G401.6 (cell line): ENCODE results near the gene MORN5.

Source experiments
- FAIRE-seq: peaks from 2 replicates; lab custom pipeline; 2012; peaks lifted over from hg19 to GRCh38; lab: Jason Lieb, UNC

Gene MORN5

DNA sequence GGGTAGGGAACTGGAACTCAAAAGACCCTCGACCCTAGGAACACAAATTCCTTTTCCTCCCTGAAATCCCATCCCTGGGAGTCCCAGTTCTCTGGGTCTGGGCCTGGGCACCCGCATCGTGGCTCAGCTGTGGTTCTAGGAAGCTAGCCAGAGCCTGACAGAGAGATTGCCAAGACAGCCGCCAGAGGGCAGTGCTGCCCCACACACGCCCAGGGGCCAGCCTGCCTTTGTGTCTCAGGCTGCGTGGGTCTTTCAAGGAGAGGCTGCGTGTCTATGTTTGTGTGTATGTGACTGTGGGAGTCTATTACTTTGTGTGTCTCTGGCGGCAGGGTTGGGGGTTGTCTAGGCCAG lies 34.6 kb upstream of the MORN5 start:
- FAIRE-seq: peak; percentile 61

DNA sequence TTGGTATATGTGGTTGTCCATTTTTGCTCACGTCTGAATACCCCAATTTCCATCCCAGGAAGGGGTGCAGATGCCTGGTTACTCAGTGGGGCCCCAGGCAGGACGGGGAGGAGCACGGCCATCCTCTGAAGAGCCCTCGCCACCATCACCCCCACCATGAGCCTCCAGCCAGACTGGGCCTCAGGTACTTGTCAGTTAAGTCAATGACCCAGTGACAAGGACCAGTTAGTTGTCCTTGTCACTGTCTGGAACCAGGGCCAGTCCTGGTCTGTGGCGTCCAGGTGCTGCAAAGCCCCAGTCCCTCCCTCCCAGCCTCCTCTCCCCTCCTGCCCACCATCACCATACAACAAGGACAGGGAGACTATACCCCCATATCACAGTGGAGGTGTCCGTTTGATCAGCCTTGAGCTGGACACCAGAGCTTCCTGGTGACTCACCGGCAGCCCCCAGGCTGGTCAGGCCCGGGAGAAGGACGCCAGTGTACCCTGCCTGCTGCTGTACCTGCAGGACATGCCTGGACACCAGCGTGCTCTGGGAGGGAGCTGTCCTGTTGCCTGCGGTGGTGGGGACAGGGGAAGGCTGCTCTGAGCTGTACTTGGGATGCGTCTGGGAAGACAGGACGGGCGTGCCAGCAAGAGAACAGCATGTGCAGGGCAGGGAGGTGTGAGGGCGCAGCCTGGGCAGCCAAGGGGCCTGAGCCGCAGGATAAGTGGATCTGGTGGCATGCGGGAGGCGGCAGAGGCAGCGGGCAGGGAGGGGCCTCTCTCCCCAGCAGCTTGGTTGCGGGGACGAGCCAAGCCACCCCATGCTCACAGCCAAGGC lies 34.0 kb upstream of the MORN5 start:
- FAIRE-seq: no peak

DNA sequence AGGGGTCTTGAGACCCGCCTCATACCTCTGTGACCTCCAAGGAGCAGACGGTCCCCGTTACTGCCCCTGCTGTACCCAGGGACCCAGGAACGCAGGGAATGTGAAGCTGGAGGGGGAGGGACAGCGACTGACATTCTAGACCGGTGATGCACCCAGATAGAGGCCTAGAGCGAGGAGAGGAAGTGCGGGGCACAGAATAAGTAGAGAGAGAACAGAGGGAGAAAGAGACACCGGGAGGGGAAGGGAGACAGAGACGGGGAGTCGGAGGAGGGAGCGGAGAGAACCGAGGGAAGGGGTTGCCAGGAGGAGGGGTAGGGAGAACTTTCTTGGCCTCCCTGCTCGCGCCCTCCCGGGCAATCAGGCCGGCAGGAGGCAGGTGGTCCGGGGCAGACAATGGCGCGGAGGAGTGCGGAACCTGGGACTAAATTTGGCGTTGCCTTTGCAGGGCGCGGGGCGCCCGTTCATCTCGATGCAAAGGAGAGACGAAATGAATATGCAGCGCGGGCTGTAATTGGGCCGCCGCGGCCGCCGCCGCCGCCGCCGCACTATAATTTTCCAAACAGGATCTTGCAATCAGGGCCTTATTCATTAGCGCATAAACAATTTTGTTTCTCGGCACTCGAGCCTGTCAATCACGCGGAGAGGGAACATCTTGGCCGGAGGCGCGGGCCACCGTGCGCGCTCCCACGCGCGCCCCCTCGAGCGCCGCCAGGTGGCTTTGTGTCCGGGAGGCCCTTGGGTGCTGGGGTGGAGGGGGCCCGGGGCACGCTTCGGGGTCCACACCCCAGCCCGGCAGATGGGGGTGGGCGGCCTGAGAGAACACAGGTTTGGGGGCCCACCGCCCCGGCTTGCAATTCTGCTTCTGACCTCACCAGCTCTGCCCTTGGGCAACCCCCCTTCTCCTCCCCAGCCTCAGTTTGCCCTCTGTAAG lies 33.1 kb upstream of the MORN5 start:
- FAIRE-seq: no peak

DNA sequence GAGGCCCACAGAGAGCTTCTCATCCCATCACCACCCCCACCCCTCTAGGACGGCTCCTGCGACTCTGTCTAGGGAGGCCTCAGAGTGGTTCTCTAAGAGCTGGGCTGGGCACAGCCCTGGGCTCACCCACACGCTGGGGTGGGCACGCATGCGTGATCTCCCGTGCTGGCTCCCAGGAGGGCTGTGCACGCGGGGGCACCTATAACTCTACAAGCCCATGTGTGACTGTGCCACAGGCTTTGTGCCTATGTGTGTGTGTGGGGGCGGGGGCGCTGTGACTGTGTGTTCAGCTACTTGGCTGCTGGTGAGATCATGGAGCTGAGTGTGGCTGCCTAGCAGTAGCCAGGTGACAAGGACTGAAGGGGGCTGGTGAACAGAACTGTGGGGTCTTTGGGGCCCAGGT lies 32.3 kb upstream of the MORN5 start:
- no peak for FAIRE-seq

DNA sequence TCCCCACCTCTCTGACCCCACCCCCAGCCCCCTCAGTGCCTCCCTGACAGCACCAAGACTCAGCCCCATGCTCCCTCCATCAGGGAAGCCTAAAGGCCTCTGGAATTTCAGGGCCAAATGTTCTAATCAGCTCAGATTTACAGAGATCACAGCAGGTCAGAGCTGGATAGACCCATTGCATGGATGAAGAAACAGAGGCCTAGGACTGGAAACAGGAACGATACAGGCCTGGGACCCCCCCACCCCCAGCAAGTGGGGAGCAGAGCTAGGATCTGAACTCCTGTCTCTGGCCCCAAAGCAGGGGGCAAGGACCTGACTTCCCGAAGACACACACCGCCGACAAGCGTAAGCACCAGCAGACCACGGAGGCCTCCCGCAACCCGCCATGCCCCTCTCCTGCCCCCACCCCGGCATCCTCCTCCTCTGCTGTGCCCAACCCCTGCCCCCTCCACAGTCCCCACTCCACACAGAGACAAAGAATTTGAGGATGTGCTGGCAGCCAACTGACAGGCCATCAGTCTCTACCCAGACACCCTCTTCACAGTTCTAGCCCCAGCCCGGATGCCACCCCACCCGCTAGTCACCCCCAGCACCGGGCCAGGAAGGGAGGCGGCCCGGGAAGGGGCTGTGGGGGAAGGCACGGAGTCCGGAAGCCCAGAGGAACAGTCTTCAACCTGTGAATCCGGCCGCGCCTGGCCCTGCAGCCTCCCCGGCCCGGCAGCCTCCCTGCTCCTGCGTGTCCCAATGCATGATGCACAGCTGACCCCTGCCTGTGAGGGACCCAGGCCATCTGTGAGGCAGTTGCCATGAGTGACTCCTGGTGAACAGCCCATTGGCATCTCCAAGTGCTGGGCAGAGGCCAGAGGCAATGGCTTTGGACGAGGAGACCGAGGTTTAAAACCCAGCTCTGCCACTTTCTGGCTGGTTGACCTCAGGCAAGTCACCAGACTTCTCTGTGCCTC lies 31.4 kb upstream of the MORN5 start:
- no peak for FAIRE-seq

DNA sequence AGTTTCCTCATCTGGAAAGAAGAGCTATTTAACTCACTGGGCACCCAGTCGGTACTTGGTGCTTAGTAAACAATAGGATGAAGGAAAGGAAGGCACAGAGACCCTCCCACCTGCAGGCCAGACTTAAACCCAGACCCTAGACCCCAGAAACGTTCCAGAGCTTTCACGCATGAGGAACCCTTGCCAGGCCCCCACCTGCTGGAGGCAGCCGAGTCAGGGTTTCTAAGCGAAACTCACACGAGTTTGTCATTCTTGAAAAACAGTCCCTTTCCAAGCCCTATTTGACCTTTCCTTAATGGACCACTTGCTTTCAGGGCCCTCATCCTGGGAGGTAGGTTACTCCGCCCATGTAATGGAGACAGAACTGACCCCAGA lies 30.8 kb upstream of the MORN5 start:
- no peak for FAIRE-seq

DNA sequence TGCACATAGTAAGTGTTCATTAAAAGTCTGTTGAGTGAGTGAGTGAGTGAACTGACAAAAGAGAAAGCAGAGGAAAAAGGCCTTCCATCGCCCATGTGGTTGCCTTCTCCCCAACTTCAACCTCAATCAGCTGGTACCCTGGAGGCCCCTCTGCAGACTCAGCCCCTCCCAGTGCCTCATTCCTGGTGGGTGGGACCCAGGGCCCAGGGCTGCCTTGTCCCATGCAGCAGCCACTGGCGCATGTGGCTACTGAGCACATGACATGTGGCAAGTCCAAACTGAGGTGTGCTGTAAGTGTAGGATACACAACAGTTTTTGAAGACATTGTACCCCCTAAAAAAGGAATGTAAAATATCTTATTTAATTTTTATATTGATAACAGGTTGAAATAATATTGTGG lies 29.7 kb upstream of the MORN5 start:
- no peak for FAIRE-seq

DNA sequence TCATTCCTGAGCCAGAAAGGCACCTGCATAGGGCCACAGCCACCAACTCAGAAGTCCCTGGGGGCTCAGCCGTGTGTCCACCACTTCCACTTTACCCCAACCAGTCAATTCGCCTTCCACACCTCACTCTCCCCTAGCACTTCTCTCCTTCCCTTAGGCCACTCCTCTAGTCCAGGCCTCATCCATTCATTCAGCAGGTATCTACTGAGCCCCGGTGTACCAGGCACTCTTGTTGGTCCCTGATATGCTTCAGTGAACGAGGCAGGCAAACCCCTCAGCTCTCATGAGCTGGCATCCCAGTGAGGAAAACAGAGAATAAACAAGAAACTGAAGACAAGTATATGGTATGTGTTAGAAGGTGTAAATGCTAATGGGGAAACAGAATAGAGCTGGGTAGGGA lies 28.9 kb upstream of the MORN5 start:
- no peak for FAIRE-seq

DNA sequence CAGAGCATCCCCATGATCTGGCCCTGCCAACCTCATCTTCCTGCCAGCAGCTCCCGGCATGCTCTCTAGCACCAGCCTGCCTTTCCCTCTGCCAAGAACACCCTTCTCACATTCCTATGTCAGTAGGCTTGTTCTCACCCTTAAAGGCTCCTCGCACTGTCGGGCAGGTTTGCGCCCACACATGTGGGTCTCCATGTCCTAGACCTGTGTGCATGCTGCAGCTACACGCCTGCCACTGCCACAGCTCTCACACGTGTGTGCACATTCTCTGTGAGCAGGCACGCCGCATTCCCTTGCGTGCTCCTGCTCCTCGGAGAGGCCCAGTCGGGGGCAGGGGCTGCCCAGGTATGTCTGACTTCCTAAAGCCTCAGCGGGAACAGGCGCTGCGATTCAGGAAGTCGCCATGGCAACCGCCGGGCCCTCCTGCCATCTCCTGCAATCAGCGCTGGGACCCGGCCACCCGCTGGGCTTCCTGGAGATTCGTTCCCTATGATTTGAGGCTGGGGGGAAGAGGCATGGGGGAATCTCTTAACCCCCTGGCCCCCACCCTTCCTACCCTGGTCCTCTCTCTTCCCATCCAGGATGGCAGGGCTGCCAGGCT lies 28.2 kb upstream of the MORN5 start:
- no peak for FAIRE-seq

DNA sequence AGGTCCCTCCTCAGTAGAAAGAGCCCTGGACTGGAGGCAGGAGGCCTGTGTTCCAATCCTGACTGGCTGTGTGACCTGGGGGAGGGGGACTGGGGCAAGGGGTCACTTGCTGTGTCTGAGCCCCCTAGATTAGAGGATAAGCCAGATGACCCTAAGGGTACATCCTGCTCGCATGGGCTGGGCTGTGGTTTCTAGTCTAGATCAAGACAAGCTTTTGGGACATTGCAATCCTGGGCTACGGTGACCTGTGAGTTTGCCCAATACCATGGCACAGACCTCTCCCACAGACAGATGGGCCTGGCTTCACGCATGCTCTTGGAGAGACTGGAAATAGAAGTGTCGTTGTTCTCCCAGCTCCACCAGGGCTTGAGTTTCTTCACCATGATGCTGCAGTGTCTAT lies 27.2 kb upstream of the MORN5 start:
- no peak for FAIRE-seq

DNA sequence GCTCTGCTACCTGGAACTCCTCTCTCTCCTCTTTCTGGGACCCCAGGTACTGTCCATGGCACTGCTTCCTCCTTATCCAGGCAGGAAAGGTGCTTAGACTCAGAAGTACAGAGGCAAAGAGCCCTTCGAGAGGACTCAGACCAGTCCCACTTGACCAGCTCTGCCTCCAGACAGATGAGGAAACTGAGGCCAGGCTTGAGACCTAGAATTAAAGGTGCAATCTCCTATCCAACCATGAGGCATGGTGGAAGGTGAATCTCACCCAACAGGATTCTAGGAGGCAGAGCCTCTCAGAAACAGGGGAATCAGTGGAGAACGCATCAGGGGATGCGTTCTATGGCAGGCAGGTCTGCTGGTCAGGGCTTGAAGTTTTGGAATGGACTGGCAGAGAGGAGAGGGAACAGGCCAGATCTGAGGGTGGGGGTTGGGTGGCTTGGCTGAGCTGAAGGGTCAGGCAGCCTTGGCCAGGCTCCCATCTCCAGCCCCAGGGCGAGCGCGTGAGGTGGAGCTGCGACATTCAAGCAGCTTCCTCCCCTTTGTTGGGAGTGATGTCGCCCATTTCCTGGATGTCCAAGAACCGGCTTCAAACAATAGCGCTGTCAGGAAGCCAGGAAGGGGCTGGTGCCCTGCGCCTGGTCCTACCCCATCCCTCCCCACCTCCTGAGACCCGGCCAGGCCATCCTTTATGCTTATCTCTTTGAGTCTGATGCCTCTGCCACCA lies 26.3 kb upstream of the MORN5 start:
- no peak for FAIRE-seq

DNA sequence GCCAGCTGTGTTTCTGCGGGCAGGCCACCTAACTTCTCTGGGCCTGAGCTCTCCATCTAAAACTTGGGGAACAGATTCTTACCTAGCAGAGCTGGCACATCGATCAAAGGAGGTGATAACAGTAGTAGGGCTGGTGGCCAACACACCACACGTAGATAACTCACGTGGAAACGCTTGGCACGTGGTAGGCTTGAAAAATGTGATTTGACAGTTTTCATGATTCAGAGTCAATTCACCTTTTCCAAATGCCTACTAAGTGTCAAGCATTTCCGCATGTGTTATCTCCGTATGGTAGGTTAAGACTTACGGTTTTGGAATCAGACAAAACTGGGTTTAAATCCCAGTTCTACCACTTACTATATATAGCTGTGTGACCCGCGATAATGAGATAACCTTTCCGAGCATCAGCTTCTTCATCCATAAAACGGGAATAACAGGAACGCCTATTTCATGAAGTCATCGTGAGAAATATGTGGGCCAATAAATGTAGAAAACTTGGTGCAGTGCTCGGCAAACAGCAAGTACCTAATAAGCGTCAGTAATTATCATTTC lies 25.6 kb upstream of the MORN5 start:
- no peak for FAIRE-seq

DNA sequence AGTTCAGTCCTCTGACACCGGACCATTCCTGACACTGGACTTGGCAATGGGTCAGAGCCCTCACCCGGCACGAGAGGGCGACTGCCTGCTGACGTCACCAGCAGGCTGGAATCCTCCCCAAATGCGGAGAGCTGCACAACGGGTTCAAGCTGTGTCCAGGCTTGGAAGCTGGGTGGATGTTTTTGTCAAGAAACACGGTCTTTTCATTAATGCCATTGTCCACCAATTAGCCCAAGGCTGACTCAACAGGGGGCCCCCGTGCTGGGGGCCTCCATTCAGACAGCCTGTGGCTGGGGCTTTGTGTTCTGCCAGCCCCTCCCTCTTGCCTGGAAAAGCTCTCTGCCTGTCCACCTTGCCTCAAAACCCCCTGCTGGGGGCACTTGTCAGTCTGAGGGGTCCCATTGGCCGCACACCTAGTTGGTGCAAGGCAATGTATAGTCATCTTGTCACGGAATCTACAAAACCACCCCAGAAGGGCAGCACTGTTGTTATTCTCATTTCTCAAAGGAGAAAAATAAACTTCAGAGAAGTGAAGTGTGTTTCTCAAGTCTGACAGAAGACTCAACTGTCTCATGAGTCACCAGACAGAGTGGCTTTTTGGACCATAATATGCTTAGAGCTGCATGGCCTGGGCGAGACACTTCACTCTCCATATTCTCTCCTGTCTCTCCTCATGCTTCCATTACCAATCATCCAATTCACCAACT lies 24.7 kb upstream of the MORN5 start:
- no peak for FAIRE-seq

DNA sequence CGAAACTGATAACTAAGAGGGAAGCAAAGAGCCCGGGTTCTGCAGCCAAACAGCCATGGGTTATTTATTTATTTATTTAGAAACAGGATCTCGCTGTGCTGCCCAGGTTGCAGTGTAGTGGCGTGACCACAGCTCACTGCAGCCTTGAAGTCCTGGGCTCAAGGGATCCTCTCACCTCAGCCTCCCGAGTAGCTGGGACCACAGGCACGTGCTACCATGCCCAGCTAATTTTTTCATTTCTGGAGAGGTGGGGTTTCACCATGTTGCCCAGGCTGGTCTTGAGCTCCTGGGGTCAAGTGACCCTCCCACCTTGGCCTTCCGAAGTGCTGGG lies 24.2 kb upstream of the MORN5 start:
- no peak for FAIRE-seq

DNA sequence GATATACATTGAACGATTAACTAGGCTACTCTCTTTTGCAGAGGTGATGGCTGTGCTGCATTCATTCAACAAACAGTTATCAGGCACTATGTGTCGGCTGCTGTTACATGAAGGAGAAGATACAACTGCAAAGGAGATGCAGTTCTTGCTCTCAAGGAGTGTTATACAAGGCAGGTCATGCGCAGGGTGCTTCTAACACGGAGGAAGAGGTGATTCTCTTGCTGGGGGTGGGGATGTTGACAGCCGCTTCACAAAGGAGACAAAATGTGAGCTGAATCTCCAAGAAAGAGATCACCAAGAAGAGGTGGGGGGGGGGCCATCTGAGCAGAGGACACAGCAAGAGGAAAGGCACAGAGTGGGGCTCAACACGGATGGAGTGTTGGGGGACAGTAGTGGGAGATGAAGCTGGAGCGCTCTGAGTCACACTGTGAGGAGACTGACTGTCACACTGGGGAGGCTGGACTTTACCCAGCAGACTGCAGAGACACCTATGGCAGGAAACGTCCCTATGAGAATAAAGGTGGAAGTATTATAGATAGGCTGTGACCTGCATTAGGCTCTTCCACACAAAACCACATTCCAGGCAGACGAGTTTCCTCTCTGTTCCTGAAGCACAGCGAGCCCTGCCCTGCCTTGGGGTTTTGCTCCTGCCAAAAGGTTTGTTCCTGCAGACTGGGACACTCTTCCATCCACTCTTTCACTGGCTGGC lies 21.0 kb upstream of the MORN5 start:
- FAIRE-seq: no peak

DNA sequence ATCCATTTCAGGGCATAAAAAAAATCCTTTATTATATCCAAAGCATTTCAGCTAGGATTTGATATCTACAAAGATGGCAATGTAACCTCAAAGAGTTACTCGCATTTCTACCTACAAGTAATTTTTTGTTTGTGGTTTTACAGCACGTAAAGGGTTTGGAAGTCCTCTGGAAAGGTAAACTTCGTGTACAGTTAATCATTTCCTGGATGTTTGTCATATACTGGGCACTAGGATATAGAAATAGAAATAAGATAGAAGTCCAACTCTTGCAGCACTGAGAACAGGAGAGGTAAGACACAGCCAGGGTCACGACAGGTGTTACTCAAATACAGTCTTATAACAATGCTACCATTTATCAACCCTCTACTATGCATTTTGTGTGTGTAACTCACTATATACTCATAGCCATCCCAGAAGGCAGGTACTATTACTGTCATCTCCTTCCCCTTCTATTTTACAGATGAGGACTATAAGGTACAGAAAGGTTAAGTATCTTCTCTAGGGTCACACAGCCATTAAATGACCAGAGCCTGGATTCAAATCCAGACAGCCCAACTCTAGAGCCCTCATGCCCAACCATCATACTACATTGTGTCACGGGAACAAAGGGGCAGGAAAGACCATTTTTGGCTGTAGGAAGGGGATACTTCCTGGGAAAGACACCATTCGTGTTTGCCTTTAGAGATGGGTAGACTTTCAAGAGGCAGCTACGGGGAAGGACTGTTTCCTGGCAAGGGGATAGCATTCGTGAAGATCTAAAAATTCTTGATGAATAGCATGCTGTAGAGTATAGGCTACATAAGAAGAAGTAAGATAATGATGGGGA lies 19.1 kb upstream of the MORN5 start:
- no peak for FAIRE-seq

DNA sequence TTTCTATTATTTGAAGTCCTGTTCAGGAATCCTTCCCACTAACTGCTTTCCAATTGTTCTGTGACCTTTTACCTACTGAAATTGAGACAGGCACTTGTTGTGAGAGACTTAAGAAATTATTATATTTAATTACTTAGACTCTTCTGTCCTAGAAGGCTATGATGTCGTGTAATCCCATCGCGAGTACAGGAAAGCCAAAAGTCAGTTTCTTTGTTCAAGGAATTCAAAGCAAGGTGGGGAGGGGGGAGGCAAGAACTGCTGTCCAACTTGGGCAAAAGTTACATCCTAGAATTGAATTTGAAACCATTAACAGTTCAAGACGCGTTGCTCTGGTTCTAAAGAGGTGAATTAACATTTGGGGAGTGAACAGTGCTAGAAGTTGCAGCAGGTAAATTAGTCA lies 18.0 kb upstream of the MORN5 start:
- FAIRE-seq: no peak

DNA sequence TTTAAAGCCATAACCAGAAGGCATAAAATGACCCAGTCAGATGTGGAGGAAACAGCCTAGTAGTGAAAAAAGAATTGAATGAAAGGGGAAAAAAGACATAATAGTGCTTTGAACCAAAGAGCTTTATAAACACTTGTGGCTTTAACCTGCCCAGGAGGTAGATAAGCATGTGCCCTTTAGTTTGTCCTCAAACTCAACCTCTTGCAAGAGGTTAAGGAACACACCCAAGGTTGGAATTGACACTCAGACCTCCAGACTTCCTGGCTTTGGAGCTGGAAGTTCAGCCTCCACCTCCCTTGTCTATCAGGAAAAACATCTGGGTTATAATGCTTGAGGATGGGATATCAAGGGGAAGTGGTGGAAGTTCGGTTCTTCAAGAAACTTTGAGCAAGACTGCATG lies 16.4 kb upstream of the MORN5 start:
- FAIRE-seq: no peak

DNA sequence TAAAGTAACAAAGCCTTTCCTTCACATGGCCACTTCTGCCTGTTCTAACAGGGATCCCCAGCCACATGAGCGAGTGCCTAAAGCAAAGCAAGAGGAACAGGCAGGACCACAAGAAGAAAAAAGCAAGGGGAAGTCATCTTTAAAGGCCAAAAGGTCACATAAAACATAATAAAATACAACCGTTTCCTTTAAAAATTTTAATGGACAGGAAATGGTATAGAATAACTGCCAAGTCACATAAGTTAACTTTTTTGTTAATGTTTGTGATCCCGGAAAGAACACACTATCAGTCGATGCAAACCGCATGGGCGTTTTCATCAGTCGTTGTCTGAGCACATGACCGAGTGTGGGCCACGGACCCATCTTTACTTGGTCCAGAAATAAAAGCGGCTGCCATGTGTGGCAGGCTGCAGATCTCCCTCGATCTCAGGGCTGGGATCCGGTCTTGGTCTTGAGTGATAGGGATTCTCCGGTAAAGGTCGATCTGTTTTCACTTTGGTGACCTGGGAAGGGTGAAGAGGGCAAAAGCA lies 15.8 kb upstream of the MORN5 start:
- no peak for FAIRE-seq
